ENCODE results near the gene PCK1.

Gene PCK1

GRCh38 chr20:57576002-57576401, 15.1 kb downstream of the PCK1 start:
- DNase-seq (ENCODE audit: low read depth in 2 of 2, low spot score in 1 of 2) = no peak

- no peak for DNase-seq (ENCODE audit: low read depth in 2 of 2, low spot score in 1 of 2)
Measured at GRCh38 chr20:57576617-57577550, 16.0 kb downstream of the PCK1 start.

GRCh38 chr20:57577679-57578475, 17.0 kb downstream of the PCK1 start:
- DNase-seq (ENCODE audit: low read depth in 2 of 2, low spot score in 1 of 2) = no peak

- no peak for DNase-seq (ENCODE audit: low read depth in 2 of 2, low spot score in 1 of 2)
Measured at GRCh38 chr20:57578476-57579165, 17.7 kb downstream of the PCK1 start.

GRCh38 chr20:57579331-57579897, 18.5 kb downstream of the PCK1 start:
- DNase-seq (ENCODE audit: low read depth in 2 of 2, low spot score in 1 of 2) = no peak

GRCh38 chr20:57579898-57580447, 19.1 kb downstream of the PCK1 start:
- DNase-seq (ENCODE audit: low read depth in 2 of 2, low spot score in 1 of 2) = no peak

- no peak for DNase-seq (ENCODE audit: low read depth in 2 of 2, low spot score in 1 of 2)
Measured at GRCh38 chr20:57580478-57581201, 19.7 kb downstream of the PCK1 start.

- DNase-seq (ENCODE audit: low read depth in 2 of 2, low spot score in 1 of 2) = no peak
Measured at GRCh38 chr20:57581202-57582028, 20.5 kb downstream of the PCK1 start.

GRCh38 chr20:57582029-57582378, 21.1 kb downstream of the PCK1 start:
- no peak for DNase-seq (ENCODE audit: low read depth in 2 of 2, low spot score in 1 of 2)

GRCh38 chr20:57582432-57583288, 21.8 kb downstream of the PCK1 start:
- no peak for DNase-seq (ENCODE audit: low read depth in 2 of 2, low spot score in 1 of 2)

GRCh38 chr20:57583289-57584257, 22.7 kb downstream of the PCK1 start:
- no peak for DNase-seq (ENCODE audit: low read depth in 2 of 2, low spot score in 1 of 2)

- DNase-seq (ENCODE audit: low read depth in 2 of 2, low spot score in 1 of 2) = no peak
Measured at GRCh38 chr20:57584768-57585461, 24.0 kb downstream of the PCK1 start.

GRCh38 chr20:57585466-57586213, 24.7 kb downstream of the PCK1 start:
- no peak for DNase-seq (ENCODE audit: low read depth in 2 of 2, low spot score in 1 of 2)

- no peak for DNase-seq (ENCODE audit: low read depth in 2 of 2, low spot score in 1 of 2)
Measured at GRCh38 chr20:57586370-57586793, 25.5 kb downstream of the PCK1 start.

- DNase-seq (ENCODE audit: low read depth in 2 of 2, low spot score in 1 of 2) = no peak
Measured at GRCh38 chr20:57586943-57587277, 26.0 kb downstream of the PCK1 start.

Measured in stimulated activated CD8-positive, alpha-beta memory T cell treated with anti-CD3 and anti-CD28 coated beads, Interleukin-4, amount 100 ng/mL, for 4 hours (primary cell).